NCI-H146 treated with DMSO at 0.1 percent for 48 hours (cell line): ENCODE data around the gene RMND5B.
"Not testable (repeated sequence)": the region's sequence is repeated elsewhere in the genome, so short reads cannot be mapped to it uniquely, and the experiment has no call there.

ENCODE experiments used
- DNase-seq: peaks from one replicate; lab custom pipeline; 2025; ENCODE audit not compliant: unreplicated experiment; lab: John Stamatoyannopoulos, UW

Gene RMND5B

GRCh38 chr5:178163772-178164735 is 33.2 kb downstream of the RMND5B start:
- peak; percentile 65 for DNase-seq

GRCh38 chr5:178165581-178165980 is 34.8 kb downstream of the RMND5B start:
- DNase-seq = no peak

- DNase-seq = no peak
These were observed 39.6 kb downstream of the RMND5B start for GRCh38 chr5:178170455-178170854.

- DNase-seq = no peak
These were observed 43.6 kb downstream of the RMND5B start for GRCh38 chr5:178174456-178174855.

- DNase-seq = no peak
These were observed 46.0 kb downstream of the RMND5B start for GRCh38 chr5:178176791-178177190.

GRCh38 chr5:178177569-178177968 is 46.8 kb downstream of the RMND5B start:
- DNase-seq = no peak

- peak; percentile 9 for DNase-seq
These were observed 49.5 kb downstream of the RMND5B start for GRCh38 chr5:178180141-178180863.

- DNase-seq = no peak
These were observed 51.5 kb downstream of the RMND5B start for GRCh38 chr5:178182158-178182876.

GRCh38 chr5:178186427-178186826 is 55.6 kb downstream of the RMND5B start:
- no peak for DNase-seq

GRCh38 chr5:178187014-178187413 is 56.2 kb downstream of the RMND5B start, which contains the start of gene GMCL2:
TSS of gene GMCL2 (minus strand) at chr5:178187371. CDS start at chr5:178187299, 72 bp downstream.
- no peak for DNase-seq

GRCh38 chr5:178189433-178189832 is 58.6 kb downstream of the RMND5B start:
- DNase-seq = no peak

- no peak for DNase-seq
These were observed 60.8 kb downstream of the RMND5B start for GRCh38 chr5:178191661-178192060.

GRCh38 chr5:178192244-178192643 is 61.4 kb downstream of the RMND5B start:
- no peak for DNase-seq

GRCh38 chr5:178192787-178193186 is 62.0 kb downstream of the RMND5B start:
- no peak for DNase-seq

- DNase-seq = no peak
These were observed 62.5 kb downstream of the RMND5B start for GRCh38 chr5:178193251-178193809.

- no peak for DNase-seq
These were observed 63.2 kb downstream of the RMND5B start for GRCh38 chr5:178194026-178194425.

- no peak for DNase-seq
These were observed 65.5 kb downstream of the RMND5B start for GRCh38 chr5:178196281-178196812.

GRCh38 chr5:178196986-178197385 is 66.2 kb downstream of the RMND5B start:
- DNase-seq = no peak

- not testable (repeated sequence) for DNase-seq
These were observed 67.3 kb downstream of the RMND5B start for GRCh38 chr5:178198151-178198550.

- DNase-seq = no peak
These were observed 67.9 kb downstream of the RMND5B start for GRCh38 chr5:178198706-178199105.
